NCI-H82 treated with DMSO at 0.1 percent for 48 hours (cell line): Measurements from ENCODE around the gene MINK1.
"Not testable (repeated sequence)": the region's sequence is repeated elsewhere in the genome, so short reads cannot be mapped to it uniquely, and the experiment has no call there.

Source experiments
- DNase-seq: peaks from one replicate; lab custom pipeline; 2025; ENCODE audit not compliant: unreplicated experiment; lab: John Stamatoyannopoulos, UW

Gene MINK1

GRCh38 chr17:4845118-4845517 is 12.0 kb downstream of the MINK1 start:
- DNase-seq, result no peak

DNA sequence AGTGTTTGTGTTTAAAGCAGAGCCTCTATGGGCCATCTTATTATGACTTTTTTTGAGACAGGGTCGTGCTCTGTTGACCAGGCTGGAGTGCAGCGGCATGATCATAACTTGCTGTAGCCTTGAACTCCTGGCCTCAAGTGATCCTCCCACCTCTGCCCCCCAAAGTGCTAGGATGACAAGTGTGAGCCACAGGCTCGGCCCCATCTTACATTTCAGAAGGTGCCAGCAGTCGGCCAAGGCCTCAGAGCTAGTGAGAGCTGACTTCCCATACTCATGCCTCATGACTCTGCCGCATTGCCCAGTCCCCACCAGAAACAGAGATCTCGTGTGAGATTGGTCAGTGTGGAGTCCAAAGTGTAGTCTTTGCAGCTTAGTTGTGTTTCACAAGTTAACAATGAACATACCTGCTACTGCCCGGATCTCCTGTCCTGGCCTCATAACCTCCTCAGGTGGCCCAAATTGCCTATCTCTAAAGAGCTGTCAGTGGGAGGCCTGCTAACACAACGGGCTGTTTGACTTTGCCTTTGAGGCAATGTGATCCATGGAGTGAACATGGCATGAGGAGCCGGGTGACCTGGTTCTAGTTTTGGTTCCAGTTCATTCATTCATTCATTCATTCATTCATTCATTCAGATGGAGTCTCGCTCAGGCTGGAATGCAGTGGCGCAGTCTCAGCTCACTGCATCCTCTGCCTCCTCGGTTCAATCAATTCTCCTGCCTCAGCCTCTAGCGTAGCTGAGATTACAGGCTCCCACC is 13.7 kb downstream of the MINK1 start:
- DNase-seq, result no peak

GRCh38 chr17:4849011-4849536 is 15.9 kb downstream of the MINK1 start:
- DNase-seq, result no peak

DNA sequence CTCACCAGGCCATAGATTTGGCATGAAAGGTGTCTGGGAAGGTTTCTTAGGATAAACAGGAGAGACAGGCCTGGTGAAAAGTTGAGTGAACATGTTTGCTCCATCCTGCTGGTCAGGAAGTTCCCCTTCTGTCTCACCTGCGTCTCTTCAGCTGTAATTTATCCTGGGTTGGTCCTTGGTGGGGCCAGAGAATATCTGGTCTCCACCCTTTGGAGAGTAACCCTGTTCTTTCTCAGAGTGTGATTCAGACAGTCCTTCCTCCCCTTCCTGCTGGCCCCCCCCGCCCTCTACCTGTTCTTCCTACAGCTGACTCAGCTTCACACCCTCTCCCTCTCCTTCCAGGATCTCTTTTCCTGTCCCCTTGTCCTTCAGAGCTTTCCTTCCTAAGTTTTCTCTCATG is 17.1 kb downstream of the MINK1 start:
- DNase-seq, result no peak

DNA sequence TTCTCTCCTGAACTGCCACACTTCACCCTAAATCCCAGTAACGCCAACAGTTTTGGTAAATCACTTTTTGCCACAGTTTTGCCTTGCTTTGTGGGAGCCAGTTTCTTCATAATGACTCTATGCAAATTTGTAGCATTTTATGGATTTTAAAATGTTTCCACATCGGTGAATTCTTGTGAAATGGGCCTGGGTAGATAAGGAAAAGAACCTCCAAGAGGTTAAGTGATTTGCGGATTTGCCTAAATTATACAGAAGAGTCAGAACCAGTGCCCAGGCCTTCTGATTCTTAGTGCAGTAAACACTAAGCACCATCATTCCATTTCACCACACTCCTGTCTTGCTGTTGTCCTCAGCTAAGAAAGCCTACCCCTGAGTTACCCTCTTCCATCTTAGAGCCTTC is 17.9 kb downstream of the MINK1 start:
- DNase-seq, result no peak

- DNase-seq, result no peak
Observed at GRCh38 chr17:4852567-4853207, 19.5 kb downstream of the MINK1 start.

- no peak for DNase-seq
Observed at GRCh38 chr17:4853208-4853671, 20.1 kb downstream of the MINK1 start.

DNA sequence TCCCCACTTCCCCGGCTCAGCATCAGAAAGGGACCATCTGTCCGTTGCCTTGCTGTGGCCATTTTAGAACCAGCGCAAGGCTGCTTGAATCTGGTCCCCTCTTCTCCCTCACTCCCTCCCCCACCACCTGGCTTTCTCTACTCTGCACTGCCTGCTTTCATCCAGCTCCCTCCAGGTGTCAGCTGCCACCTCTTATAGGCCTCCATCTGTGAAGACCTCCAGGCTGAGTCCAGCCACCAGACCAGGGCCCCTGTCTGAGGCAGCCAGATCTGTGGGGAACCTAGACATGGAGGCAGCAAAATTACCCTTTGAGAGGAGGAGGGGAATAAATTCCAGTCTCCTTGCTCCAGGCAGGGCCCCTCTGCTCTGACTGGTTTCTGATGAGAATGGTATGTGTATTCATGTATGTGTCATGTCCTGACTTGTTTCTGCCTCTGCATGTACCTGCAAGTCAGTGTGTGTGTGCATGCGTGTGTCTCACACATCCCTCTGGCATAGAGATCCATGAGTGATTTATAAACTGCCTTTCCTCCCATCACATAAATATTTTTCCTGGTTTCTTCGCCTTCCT is 21.1 kb downstream of the MINK1 start:
- DNase-seq, result no peak

- DNase-seq, result no peak
Observed at GRCh38 chr17:4856271-4856936, 23.3 kb downstream of the MINK1 start.

GRCh38 chr17:4856937-4857314 is 23.8 kb downstream of the MINK1 start:
- DNase-seq, result no peak

GRCh38 chr17:4857347-4857746 is 24.2 kb downstream of the MINK1 start:
- DNase-seq, result not testable (repeated sequence)

GRCh38 chr17:4858068-4858881 is 25.1 kb downstream of the MINK1 start:
- peak; percentile 56 for DNase-seq

DNA sequence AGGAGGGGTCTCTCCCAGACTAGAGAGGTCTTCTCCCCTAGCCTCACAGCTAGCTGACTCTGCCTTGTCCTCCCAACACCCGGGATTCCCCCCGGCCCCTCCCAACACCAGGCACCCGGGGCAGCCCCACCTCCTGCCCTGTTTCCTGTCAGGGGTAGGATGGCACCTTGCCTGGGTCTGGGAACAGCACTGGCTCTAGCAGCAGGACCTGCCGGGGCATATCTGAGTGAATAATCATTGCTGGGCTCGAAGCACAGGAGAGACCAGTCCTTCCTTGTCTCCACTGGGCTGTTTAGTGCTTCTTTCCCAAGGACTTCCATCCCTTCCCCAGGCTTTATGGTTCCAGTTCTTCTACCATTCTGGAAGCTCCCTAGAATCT is 25.7 kb downstream of the MINK1 start:
- no peak for DNase-seq

DNA sequence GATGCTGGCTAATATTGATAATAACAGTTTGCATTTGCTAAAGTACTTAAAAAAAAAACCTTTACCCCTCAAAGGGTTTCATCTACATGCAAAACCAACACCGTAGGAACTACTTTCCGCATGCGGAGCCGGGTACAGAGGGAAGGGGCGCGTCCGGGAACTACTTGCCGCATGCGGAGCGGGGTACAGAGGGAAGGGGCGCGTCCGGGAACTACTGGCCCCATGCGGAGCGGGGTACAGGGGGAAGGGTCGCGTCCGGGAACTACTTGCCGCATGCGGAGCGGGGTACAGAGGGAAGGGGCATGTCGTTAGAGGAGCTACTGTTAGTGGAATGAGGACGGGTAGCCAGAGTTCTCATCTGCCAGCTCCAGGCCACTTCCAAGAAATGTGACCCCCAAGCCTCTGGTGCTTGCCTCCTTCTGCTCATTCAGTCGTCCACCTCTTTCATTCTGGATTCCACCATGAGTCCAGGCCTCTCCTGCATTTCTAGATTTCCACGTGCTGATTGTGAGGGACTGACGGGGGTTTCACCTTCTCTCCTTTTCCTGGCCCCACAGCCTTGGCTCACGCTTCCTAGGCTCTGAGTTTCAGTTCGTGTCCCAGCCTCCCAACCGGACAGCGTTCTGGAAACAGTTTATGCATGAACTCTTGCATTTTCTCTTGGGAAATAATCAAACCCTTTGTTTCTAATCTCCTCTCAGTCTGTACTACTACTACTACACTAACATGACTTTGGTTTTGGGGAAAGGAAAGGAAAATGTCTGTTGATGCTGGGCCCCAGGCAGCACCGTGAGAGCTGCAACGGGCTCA is 26.9 kb downstream of the MINK1 start:
- no peak for DNase-seq

- no peak for DNase-seq
Observed at GRCh38 chr17:4860651-4861050, 27.5 kb downstream of the MINK1 start.

DNA sequence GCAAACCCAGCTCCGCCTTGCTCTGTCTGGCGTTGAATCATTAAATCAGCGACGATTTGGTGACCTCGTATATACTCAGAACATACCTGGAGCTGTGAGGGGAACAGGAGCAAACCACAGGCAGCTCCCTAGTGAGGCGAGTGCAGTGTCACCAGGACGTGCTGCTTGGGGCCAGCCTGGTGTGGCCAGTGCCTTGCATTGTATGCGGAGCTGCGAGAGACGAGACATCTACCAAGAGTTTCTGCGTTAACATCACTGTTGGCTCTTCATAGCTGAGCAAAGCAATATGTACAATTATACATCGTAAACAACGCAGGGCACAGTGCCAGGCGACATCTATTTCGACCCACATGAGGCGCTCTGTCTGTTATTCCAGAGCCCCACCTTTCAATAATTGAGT is 27.9 kb downstream of the MINK1 start:
- DNase-seq, result no peak

- no peak for DNase-seq
Observed at GRCh38 chr17:4862720-4863119, 29.6 kb downstream of the MINK1 start.

GRCh38 chr17:4863321-4863720 is 30.2 kb downstream of the MINK1 start:
- no peak for DNase-seq

- not testable (repeated sequence) for DNase-seq
Observed at GRCh38 chr17:4867535-4867934, 34.4 kb downstream of the MINK1 start.
